Stimulated activated CD4-positive, alpha-beta T cell treated with anti-CD3 and anti-CD28 coated beads, Interleukin-15, amount 100 ng/mL, for 24 hours (primary cell): Measurements from ENCODE around the gene NXPH4.

Experiments
- DNase-seq: peaks from one replicate; pipeline ENCODE4 v3.0.0-alpha.2; 2020

Gene NXPH4

DNA sequence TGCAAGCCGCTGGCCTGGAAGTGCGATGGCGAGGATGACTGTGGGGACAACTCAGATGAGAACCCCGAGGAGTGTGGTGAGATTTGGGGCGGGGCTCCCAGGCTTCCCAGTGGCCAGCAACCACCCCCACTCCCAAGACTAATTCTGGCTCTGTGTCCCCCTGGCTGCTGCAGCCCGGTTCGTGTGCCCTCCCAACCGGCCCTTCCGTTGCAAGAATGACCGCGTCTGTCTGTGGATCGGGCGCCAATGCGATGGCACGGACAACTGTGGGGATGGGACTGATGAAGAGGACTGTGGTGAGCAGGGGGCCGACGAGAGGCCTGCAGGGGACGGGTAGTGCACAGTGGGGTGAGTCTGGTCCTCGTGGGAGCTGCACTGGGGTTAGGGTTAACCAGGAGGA is 12.1 kb upstream of the NXPH4 start:
- no peak for DNase-seq

DNA sequence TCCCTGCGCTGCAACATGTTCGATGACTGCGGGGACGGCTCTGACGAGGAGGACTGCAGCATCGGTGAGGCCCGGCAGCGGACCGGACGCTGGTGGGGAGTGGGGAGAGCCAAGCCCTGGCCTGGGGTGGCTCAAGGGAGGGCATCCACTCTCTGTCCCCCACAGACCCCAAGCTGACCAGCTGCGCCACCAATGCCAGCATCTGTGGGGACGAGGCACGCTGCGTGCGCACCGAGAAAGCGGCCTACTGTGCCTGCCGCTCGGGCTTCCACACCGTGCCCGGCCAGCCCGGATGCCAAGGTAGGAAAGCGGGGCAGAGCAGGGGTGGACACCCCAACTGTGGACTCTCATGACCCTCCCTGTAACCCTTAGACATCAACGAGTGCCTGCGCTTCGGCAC is 11.4 kb upstream of the NXPH4 start:
- DNase-seq = no peak

DNA sequence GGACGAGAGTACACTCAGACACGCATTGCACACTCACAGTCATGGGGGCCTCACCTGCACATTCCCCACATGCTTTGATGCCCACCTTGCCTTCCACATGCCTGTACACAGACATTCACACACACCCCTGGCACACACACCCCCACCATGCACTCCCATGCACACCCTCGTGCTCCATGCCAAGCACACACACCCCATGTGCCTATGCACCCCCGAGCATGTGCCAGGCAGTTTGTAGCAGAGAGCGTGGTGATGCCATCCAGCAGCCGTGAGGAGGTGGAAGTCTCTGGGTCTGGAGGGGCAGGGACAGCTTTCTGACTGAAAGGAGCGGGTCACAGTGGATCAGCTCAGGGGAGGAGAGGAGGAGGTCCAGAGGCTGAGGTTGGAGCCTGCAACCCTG is 10.7 kb upstream of the NXPH4 start:
- no peak for DNase-seq

DNA sequence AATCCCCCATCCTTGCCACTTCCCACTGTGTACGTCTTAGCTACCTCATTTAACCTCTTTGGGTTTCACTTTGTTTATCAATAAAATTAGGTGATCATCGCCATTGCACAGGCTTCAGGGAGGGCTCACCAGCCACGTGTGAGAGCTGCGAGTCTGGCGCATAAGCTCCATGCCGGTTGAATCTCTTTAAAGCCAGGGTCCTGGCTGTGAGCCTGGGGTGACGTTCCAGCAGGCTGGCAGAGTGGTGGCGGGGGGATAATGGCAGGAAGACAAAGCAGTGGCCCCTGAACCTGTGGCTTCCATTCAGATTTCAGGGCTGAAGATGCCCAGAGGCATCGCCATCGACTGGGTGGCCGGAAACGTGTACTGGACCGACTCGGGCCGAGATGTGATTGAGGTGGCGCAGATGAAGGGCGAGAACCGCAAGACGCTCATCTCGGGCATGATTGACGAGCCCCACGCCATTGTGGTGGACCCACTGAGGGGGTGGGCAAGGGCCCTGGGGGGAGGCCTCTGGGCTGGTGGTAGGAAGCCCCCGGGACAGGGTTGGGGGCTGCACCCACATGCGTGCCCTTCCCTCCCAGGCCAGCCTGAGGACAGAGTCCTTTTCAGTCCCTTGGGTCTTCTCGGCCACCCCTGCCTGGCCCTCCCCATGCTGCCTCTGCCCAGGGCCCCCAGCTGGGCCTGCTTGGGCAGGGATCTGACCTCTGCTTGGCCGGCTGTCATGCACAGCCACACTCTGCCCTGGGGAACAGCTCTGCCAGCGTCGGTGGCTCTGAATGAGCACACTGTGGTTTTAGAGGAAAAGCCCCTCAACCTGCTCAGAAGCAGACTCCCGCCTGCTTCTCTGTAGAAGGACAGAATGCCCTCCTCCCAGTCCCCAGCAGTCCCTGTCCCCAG is 8.6 kb upstream of the NXPH4 start:
- DNase-seq = no peak

DNA sequence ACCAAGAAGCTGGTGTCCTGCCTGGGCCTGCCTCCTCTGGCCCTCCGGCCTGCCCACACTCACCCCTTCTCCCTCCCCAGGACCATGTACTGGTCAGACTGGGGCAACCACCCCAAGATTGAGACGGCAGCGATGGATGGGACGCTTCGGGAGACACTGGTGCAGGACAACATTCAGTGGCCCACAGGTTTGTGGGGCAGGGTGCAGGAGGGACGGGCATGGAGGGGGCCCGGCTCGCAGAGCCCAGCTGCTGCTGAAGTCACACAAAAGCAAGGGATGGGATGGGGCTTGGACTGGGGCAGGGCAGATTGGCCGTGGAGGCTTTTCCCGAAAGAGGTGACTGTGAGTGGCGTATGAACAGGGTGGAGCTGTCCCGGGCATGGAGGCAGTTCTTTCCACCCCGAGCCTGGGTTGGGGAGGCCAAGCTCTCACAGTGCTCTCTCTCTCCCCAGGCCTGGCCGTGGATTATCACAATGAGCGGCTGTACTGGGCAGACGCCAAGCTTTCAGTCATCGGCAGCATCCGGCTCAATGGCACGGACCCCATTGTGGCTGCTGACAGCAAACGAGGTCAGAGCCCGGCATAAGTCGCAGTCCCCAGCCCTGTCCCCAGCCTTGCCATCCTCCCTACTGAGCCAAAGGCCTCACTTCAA is 7.8 kb upstream of the NXPH4 start:
- DNase-seq = no peak

DNA sequence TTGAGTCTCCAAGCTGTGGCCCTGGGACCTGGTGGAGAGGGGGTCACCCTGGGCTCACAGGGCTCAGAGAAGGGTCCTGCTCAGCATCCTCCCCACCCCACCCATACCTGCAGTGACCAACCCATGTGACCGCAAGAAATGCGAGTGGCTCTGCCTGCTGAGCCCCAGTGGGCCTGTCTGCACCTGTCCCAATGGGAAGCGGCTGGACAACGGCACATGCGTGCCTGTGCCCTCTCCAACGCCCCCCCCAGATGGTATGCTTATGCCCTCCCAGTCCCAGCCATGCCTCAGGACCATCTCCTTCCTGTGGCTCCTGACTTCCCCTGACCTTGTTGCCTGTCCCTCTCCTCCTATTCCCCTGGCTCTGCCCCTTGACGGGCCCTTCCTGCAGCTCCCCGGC is 6.7 kb upstream of the NXPH4 start:
- DNase-seq = no peak

DNA sequence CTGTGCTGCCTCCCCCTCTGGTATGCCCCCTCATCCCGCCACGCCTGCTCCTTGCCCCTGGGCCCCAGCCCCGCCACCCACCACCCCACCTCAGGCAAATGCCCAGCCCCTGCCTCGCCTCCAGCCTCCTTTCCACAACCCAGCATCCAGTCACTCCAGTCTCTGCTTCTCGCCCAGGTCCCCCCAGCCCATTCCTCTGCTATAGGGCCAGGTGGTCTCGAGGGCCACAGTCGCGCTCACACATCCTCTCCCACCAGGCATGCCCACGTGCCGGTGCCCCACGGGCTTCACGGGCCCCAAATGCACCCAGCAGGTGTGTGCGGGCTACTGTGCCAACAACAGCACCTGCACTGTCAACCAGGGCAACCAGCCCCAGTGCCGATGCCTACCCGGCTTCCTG is 6.1 kb upstream of the NXPH4 start:
- DNase-seq = no peak

DNA sequence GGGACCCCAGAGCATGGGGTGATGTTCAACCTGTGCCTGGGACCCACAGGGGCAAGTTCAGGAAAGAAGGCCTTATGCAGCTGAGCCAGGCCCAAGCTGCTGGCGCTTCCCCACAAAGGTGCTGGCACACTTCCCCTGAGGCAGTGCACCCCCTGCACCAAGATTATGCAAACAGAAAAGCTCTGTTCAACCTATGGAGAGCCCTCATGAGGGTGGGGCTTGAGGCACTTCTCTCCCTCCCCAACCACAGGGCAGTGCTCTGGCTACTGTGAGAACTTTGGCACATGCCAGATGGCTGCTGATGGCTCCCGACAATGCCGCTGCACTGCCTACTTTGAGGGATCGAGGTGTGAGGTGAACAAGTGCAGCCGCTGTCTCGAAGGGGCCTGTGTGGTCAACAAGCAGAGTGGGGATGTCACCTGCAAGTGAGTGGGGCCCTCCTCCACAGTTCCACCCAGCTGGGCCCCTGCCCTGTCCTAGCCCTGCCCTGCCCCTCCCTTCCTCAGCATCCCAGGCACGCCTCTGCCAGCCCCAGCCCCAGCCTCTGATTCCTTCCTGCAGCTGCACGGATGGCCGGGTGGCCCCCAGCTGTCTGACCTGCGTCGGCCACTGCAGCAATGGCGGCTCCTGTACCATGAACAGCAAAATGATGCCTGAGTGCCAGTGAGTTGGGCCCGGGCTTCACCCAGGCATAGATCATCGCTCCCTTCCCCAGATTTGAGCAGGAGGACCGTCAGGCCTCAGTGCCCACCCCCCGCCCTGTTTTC is 5.5 kb upstream of the NXPH4 start:
- DNase-seq = no peak

DNA sequence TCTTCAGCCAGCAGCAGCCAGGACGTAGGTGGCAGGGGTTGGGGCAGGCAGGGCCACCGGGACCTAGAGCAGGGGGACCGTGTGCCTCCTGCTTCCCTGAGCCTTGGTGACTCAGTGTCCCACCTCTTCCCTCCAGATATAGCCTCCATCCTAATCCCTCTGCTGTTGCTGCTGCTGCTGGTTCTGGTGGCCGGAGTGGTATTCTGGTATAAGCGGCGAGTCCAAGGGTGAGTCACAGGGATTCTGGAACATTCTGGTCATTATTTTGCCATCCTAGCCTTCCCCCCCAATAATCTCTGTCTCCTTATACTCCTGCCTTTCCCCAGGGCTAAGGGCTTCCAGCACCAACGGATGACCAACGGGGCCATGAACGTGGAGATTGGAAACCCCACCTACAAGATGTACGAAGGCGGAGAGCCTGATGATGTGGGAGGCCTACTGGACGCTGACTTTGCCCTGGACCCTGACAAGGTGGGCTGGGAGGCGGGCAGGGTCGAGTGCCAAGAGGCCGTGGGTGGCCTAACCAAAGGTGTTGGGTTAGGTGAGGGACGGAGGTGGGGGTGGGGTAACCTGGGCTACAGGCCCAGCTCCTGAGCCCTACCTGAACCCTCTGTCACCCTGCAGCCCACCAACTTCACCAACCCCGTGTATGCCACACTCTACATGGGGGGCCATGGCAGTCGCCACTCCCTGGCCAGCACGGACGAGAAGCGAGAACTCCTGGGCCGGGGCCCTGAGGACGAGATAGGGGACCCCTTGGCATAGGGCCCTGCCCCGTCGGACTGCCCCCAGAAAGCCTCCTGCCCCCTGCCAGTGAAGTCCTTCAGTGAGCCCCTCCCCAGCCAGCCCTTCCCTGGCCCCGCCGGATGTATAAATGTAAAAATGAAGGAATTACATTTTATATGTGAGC is 4.5 kb upstream of the NXPH4 start:
- DNase-seq = no peak

DNA sequence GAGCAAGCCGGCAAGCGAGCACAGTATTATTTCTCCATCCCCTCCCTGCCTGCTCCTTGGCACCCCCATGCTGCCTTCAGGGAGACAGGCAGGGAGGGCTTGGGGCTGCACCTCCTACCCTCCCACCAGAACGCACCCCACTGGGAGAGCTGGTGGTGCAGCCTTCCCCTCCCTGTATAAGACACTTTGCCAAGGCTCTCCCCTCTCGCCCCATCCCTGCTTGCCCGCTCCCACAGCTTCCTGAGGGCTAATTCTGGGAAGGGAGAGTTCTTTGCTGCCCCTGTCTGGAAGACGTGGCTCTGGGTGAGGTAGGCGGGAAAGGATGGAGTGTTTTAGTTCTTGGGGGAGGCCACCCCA is 3.9 kb upstream of the NXPH4 start:
- DNase-seq = no peak

DNA sequence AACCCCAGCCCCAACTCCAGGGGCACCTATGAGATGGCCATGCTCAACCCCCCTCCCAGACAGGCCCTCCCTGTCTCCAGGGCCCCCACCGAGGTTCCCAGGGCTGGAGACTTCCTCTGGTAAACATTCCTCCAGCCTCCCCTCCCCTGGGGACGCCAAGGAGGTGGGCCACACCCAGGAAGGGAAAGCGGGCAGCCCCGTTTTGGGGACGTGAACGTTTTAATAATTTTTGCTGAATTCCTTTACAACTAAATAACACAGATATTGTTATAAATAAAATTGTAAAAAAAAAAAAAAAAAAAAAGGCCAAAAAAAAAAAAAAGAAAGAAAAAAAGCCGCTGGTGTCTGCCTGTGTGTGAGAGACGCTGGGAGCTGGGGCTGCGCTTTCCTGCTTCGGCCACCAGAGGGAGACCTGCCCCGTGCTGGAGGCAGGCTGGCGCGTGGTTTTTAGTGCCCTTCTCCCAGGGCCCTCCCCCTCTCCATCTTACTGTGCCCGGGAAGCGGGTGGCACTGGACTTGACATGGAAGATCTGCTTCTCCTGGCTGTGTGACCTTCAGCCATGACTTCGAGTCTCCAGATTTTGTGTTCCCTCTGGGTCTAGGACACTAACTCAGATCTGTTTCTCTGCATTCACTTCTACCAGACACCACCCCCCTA is 3.4 kb upstream of the NXPH4 start:
- peak; percentile 89 for DNase-seq

DNA sequence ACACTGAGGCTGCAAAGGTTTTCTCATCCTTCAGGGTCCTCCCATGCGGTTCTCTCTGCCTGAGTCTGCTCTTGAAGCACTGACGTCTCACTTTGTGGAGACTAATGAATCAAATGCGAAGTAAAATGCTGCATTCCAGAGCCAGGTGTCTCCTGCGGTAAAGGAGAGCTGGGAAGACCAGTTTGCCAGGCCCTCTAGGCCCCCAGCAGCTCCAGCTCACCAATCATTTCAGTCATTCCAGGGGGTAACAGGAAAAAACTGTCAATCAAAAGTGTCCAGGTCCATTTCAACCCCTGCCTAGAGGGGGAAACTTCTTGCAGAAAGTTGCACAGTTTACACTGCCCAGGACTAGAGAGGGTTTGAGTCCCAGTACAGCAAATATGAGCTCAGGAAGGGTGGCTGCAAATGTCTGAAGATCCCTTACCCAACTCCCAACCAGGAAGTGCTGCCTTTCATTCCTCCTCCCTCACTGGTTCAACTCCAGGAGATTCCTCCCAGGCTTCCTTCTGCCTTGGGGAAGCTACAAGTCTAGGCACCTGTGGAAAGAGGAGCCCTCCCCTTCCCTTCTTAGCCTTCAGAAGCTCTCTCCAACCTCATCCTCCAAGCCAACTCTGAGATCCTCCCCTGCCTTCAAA is 2.7 kb upstream of the NXPH4 start:
- no peak for DNase-seq

DNA sequence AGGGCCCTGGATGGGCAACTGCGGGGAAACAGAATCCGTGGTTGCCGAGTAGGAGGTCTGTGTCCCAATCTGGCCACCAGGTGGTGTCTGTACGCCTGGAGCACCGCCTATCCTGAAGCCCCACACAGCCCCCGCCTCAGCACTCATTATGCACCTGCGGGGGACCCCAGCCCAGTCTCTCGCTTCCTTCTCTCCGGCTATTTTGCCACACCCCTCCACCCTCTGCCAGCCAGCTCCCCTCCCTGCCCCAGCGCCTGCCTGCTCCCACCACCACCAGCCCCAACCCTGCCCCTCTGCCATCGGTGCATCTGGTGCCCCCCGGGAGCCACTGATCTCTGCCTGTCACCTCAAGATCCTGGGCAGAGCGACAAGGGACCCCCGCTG is 2.2 kb upstream of the NXPH4 start:
- DNase-seq = peak; percentile 82

DNA sequence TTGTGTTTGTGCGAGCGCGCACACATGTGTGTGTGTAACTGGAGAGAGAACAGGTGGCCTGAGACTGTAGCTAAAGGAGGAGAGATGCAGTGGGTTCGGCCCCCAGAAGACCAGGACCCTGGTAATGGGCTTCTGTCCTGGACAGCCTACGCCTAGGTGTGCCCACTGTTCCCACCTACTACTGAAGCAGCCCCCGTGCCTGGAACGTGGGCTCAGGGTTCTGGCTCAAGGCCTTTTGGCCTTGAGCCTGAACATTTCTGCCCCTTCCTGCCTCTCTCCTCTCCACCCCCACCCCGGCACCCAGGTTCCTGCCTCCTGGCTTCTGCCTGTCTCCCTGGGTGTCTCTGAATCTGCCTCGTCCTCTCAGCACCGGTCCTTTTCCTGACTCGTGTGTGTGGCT is 1.5 kb upstream of the NXPH4 start:
- no peak for DNase-seq

DNA sequence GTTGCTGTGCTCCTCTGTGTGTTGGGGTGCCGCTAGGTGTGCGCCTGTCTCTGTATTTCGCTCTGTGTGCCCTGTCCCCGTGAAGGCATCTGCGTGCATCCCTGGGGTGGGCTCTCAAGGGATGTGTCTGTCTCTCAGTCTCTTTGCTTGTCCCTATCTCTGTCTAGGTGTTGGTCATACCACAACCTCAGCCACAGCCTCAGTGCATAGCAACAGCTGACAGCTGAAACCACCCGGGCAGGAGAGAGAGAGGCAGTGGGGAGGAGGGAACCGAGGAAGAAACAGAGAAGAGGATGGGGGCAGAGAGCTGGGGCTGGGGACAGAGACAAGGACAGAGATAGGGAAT is 953 bp upstream of the NXPH4 start:
- peak; percentile 47 for DNase-seq

DNA sequence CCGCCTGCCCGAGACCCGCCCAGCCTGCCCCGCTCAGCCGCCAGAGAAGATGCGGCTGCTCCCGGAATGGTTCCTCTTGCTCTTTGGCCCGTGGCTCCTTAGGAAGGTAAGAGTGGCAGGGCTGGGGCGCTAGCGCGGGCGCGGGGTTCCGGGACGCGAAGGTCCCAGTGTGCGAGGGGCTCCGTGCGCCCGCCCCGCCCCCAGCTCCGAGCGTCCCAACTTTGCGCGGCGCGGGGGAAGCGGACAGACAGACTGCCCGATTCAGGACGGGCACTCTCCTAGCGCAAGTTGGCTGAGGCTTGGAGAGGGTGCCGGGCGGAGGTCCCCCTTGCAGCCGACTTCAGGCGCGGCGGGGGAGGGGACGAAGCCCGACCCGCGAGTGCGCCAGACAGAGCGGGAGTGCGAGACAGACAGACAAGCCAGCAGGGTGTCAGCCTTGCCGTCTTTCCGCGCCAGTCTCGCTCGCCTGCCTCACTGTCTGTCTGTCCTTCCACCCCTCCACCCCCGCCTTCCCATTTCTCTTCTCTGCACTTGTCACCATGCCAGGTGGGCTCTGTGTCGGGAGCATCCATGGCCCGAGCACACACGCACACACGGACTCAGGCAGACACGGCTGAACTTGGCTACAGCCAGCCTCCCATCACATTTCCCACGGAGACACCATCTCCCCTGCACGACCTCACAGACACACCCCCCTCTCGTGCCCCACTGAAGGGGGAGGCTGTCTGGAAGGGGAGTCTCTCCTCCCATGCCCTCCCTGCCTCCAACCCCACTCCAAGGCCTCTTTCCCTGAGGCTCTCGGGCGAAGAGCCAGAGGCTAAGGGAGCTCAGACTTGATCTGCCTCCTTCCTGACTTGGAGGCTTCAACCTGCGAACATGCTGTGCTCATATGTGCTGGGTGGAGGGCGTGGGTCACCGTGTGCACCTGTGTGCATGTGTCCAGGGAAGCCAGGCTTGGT is 606 bp downstream of the NXPH4 start:
- DNase-seq = peak; percentile 39

DNA sequence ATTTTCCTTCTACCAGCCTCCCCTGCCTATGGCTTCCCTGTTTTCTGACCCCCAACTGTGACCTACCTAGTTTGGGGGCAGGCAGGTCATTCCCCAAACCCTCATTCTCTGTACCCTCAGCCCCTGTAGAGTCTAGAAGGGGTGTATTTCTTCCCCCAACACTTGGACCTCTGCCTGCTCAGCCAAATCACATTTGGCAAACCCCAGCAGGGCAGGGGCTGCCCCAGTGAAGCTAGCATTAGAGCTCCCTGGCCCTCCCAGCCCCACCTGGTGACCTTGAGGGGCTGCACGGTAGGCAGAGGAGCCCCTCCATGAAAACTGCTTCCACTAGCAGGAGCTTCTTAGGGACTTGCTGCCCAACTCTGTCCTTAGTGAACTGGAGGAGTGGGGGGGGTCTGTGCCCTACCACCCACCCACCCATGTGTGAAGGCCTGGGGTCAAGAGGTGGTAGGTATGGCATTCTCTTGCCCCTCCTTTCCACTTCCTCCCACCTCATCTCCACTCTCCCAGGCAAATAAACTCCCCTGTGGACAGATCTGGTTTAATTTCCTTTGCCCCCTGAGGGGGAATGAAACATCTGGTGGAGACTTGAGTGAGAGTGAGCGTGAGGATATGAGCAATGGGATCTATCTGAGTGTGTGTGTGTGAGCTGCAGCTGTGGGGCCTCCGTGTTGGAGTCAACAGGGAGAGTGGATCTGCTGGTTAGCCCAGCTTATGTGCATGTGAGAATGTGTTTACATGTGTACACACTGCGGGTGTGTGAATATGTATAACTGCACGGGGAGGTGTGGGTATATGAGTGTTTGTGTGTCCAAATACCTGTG is 1.6 kb downstream of the NXPH4 start:
- no peak for DNase-seq

DNA sequence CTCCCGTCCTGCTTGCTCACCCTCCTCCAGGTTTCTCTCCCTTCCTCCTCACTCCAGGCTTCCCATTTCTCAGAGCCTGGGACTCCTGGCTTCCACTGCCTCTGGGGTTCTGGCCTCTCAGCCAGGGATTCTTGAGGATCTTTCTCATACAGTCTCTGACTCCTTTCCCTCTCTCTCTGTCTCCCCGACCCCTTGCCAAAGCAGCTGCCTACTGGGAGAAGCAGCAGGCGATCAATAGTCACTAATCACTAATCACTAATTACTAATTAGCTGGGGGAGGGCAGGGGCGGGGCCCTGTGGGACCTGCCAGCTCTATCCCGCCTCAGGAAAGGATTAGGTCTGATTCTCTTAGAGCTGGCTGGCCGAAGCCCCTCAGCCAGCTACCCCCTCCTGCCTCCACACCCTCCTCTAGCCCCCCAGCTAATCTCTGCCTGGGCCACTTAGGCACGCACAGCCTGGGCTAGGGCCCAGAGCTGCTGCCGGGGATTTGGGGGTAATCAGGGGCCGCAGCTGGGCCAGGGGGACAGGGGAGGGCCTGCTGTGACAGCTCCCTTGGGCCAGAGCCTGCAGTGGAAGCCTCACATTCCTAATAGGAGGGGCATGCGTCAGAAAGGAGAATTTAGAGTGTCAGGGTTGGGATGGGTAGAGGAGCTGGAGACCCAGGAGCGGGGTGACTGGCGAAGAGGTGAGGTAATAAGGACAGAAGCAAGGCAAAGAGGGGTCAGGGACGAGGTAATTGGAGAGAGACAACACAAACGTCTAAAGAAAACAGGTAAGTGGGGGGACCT is 2.8 kb downstream of the NXPH4 start:
- DNase-seq = no peak
